Osteoblast (primary cell): Measurements from ENCODE around the gene SEPTIN2. TPM values are rescaled to one million over a fixed set of nuclear protein-coding genes. Genes with fewer than 3 reads are reported as not detected.
"Not testable (repeated sequence)": the region's sequence is repeated elsewhere in the genome, so short reads cannot be mapped to it uniquely, and the experiment has no call there.

Experiments used
- DNase-seq: peaks from one replicate; pipeline ENCODE4 v3.0.0; 2011; ENCODE audit warnings: low spot score, mixed read lengths; ENCODE audit not compliant: insufficient read length; ENCODE audit errors: missing footprints
- H2AFZ ChIP-seq: 2 replicates; pipeline ENCODE4 v1.6.0; 2011; ENCODE audit warnings: mild to moderate bottlenecking, low read length
- H3K27ac ChIP-seq: 2 replicates; pipeline ENCODE4 v1.5.1; 2011; ENCODE audit warnings: mild to moderate bottlenecking, low read depth, low read length, moderate library complexity
- H3K27me3 ChIP-seq: 2 replicates; pipeline ENCODE4 v1.6.0; 2012; ENCODE audit warnings: mild to moderate bottlenecking, control low read depth, inconsistent platforms, low read length, moderate library complexity; ENCODE audit not compliant: insufficient read depth
- H3K36me3 ChIP-seq: 2 replicates; pipeline ENCODE4 v1.5.1; 2011; ENCODE audit warnings: mild to moderate bottlenecking, low read length, control low read depth, moderate library complexity; ENCODE audit not compliant: insufficient read depth
- H3K4me1 ChIP-seq: 2 replicates; pipeline ENCODE4 v1.5.1; 2011; ENCODE audit warnings: mild to moderate bottlenecking, low read length, control low read depth, moderate library complexity; ENCODE audit not compliant: insufficient read depth
- H3K4me2 ChIP-seq: 2 replicates; pipeline ENCODE4 v1.6.0; 2011; ENCODE audit warnings: mild to moderate bottlenecking, low read length; ENCODE audit not compliant: insufficient read depth
- H3K4me3 ChIP-seq: fragments of 200-600 bp; sonication (generic); 3 replicates; pipeline ENCODE4 v1.5.1; 2012; ENCODE audit warnings: mild to moderate bottlenecking, low read length, inconsistent platforms; ENCODE audit not compliant: insufficient read depth
- H3K79me2 ChIP-seq: 2 replicates; pipeline ENCODE4 v1.6.0; 2012; ENCODE audit warnings: mild to moderate bottlenecking, low read length, control low read depth, inconsistent platforms; ENCODE audit not compliant: insufficient read depth
- H3K9me3 ChIP-seq: 2 replicates; pipeline ENCODE4 v1.5.1; 2011; ENCODE audit warnings: low read depth, low read length, control low read depth
- H4K20me1 ChIP-seq: 2 replicates; pipeline ENCODE4 v1.6.0; 2012; ENCODE audit warnings: mild to moderate bottlenecking, low read length, control low read depth; ENCODE audit not compliant: insufficient read depth
- CTCF ChIP-seq: IDR thresholded peaks from 2 replicates; pipeline ENCODE4 v1.5.1; 2011; ENCODE audit warnings: mild to moderate bottlenecking, low read depth, low read length, moderate library complexity; ENCODE audit errors: extremely low read depth
- total RNA-seq: library from RNA; depleted of rRNA; stranded (reverse); fragments of >200 nt; gene quantifications from 2 replicates; pipeline ENCODE4 v1.2.3, GENCODE V29; 2012

The SEPTIN2 gene
- total RNA-seq, 1 donor: 418 TPM

- no peak overlapping the region for H2AFZ ChIP-seq
- H3K27me3 ChIP-seq: no peaks in the 10 kb centered on the region
- no peak overlapping the region for H3K27ac ChIP-seq
- no peaks in the 10 kb centered on the region for H3K4me1 ChIP-seq
- no peak for DNase-seq
- H3K36me3 ChIP-seq: peaks cover 6% of the 10 kb centered on the region
- no peaks in the 10 kb centered on the region for H3K9me3 ChIP-seq
- TF ChIP-seq CTCF: no peak
- H3K4me2 ChIP-seq: no peak overlapping the region
- peaks cover 7% of the 10 kb centered on the region for H4K20me1 ChIP-seq
- H3K79me2 ChIP-seq: peaks cover 33% of the 10 kb centered on the region
- no peak overlapping the region for H3K4me3 ChIP-seq
These were observed 77.9 kb downstream of the SEPTIN2 start for GRCh38 chr2:241393524-241394196.

GRCh38 chr2:241396809-241397208 is 81.1 kb downstream of the SEPTIN2 start:
- H3K27me3 ChIP-seq, DNase-seq, H3K9me3 ChIP-seq, H3K4me2 ChIP-seq, H3K4me1 ChIP-seq, H4K20me1 ChIP-seq, H3K27ac ChIP-seq, H3K4me3 ChIP-seq, H3K36me3 ChIP-seq, H2AFZ ChIP-seq: not testable (repeated sequence)
- H3K79me2 ChIP-seq: peaks cover 42% of the 10 kb centered on the region

- Histone ChIP-seq H3K27ac (peak overlapping the region; percentile 12), H2AFZ (no peak overlapping the region), H3K9me3 (no peaks in the 10 kb centered on the region), H3K4me1 (no peaks in the 10 kb centered on the region), H3K4me3 (no peak overlapping the region), H3K4me2 (no peak overlapping the region), H3K27me3 (no peaks in the 10 kb centered on the region), H3K79me2 (peaks cover 30% of the 10 kb centered on the region), H3K36me3 (peaks cover 4% of the 10 kb centered on the region), H4K20me1 (peaks cover 5% of the 10 kb centered on the region)
- TF ChIP-seq CTCF: no peak
- DNase-seq: no peak
These were observed 84.5 kb downstream of the SEPTIN2 start for GRCh38 chr2:241399941-241400922.

Other genes with a start within 250 kb of the SEPTIN2 start
- 20.3 and 30.0 TPM in 2 replicates for gene MTERF4, start 213.6 kb upstream of the SEPTIN2 start, total RNA-seq
- gene PASK, start 166.5 kb upstream of the SEPTIN2 start, total RNA-seq: 5.0 and 5.8 TPM in 2 replicates
- gene PPP1R7, start 165.5 kb upstream of the SEPTIN2 start, total RNA-seq: 46.7 and 73.7 TPM in 2 replicates
- gene ANO7, start 127.2 kb upstream of the SEPTIN2 start, total RNA-seq: 1.2 and 1.8 TPM in 2 replicates
- gene HDLBP, start 253 bp upstream of the SEPTIN2 start, total RNA-seq: 1,414 and 1,418 TPM in 2 replicates
- gene FARP2, start 40.4 kb downstream of the SEPTIN2 start, total RNA-seq: 41.3 and 44.5 TPM in 2 replicates
- 189 and 227 TPM in 2 replicates for gene STK25, start 192.7 kb downstream of the SEPTIN2 start, total RNA-seq
- gene BOK, start 242.8 kb downstream of the SEPTIN2 start, total RNA-seq: 33.3 and 41.3 TPM in 2 replicates